GM19397 (cell line): Measurements from ENCODE around the gene KRT2.
"Not testable (repeated sequence)": the region's sequence is repeated elsewhere in the genome, so short reads cannot be mapped to it uniquely, and the experiment has no call there.

ENCODE experiments used
- ATAC-seq: cut with Tn5 transposase; IDR thresholded peaks from one replicate; pipeline ENCODE4 v1.9.1; 2021; ENCODE audit warnings: mild to moderate bottlenecking, moderate library complexity; ENCODE audit not compliant: unreplicated experiment

The KRT2 gene

GRCh38 chr12:52685406-52685890, 33.4 kb upstream of the KRT2 start:
- no peak for ATAC-seq

GRCh38 chr12:52684431-52684830, 32.4 kb upstream of the KRT2 start:
- ATAC-seq: no peak

- no peak for ATAC-seq
Observed at GRCh38 chr12:52683575-52684300, 31.7 kb upstream of the KRT2 start.

- no peak for ATAC-seq
Observed at GRCh38 chr12:52682938-52683574, 31.0 kb upstream of the KRT2 start.

- no peak for ATAC-seq
Observed at GRCh38 chr12:52682381-52682660, 30.3 kb upstream of the KRT2 start.

GRCh38 chr12:52681526-52682380, 29.7 kb upstream of the KRT2 start:
- ATAC-seq: no peak

- no peak for ATAC-seq
Observed at GRCh38 chr12:52680363-52680762, 28.4 kb upstream of the KRT2 start, which contains the start of gene KRT1. Gene KRT1, minus strand, starts transcription at chr12:52680407. Its CDS starts 59 bp downstream, at chr12:52680348.

GRCh38 chr12:52679875-52680274, 27.9 kb upstream of the KRT2 start:
- no peak for ATAC-seq

GRCh38 chr12:52677671-52678070, 25.7 kb upstream of the KRT2 start:
- no peak for ATAC-seq

GRCh38 chr12:52677126-52677525, 25.1 kb upstream of the KRT2 start:
- ATAC-seq: no peak

- ATAC-seq: no peak
Observed at GRCh38 chr12:52676163-52676562, 24.2 kb upstream of the KRT2 start.

GRCh38 chr12:52675301-52675701, 23.3 kb upstream of the KRT2 start:
- ATAC-seq: no peak

- no peak for ATAC-seq
Observed at GRCh38 chr12:52674433-52674775, 22.4 kb upstream of the KRT2 start.

- ATAC-seq: no peak
Observed at GRCh38 chr12:52673713-52674432, 21.9 kb upstream of the KRT2 start.

GRCh38 chr12:52673217-52673616, 21.2 kb upstream of the KRT2 start:
- ATAC-seq: no peak

GRCh38 chr12:52672321-52672933, 20.4 kb upstream of the KRT2 start:
- ATAC-seq: no peak

- ATAC-seq: no peak
Observed at GRCh38 chr12:52670961-52671360, 18.9 kb upstream of the KRT2 start.

- no peak for ATAC-seq
Observed at GRCh38 chr12:52670506-52670905, 18.5 kb upstream of the KRT2 start.

- ATAC-seq: not testable (repeated sequence)
Observed at GRCh38 chr12:52669941-52670340, 17.9 kb upstream of the KRT2 start.

- no peak for ATAC-seq
Observed at GRCh38 chr12:52669426-52669825, 17.4 kb upstream of the KRT2 start.

GRCh38 chr12:52667931-52668330, 15.9 kb upstream of the KRT2 start:
- no peak for ATAC-seq
